Parathyroid adenoma (tissue), 2 donors: ENCODE data around the gene ROBO1.

Source experiments
- H2AFZ ChIP-seq: fragments of 300-600 bp; sonication (generic); one replicate; pipeline ENCODE4 v1.7.0; 2017; ENCODE audit warnings: antibody characterized with exemption, mild to moderate bottlenecking
- H3K27ac ChIP-seq: fragments of 300-600 bp; sonication (generic); one replicate; pipeline ENCODE4 v1.7.0; 2017
- H3K27me3 ChIP-seq: fragments of 300-600 bp; sonication (generic); one replicate; pipeline ENCODE4 v1.7.0; 2017; ENCODE audit warnings: low read length; ENCODE audit not compliant: control insufficient read depth, insufficient read depth
- H3K36me3 ChIP-seq: fragments of 300-600 bp; sonication (generic); one replicate; pipeline ENCODE4 v1.7.0; 2017; ENCODE audit warnings: low read length; ENCODE audit not compliant: control insufficient read depth, insufficient read depth
- H3K4me1 ChIP-seq: fragments of 300-600 bp; sonication (generic); one replicate; pipeline ENCODE4 v1.7.0; 2017; ENCODE audit warnings: control low read depth
- H3K4me2 ChIP-seq: fragments of 300-600 bp; sonication (generic); one replicate; pipeline ENCODE4 v1.7.0; 2017; ENCODE audit warnings: low read length
- H3K4me3 ChIP-seq: fragments of 300-600 bp; sonication (generic); one replicate; pipeline ENCODE4 v1.7.0; 2017; ENCODE audit warnings: low read depth, low read length
- H3K79me2 ChIP-seq: fragments of 300-600 bp; sonication (generic); one replicate; pipeline ENCODE4 v1.7.0; 2017; ENCODE audit warnings: control low read depth
- H3K9ac ChIP-seq: fragments of 300-600 bp; sonication (generic); one replicate; pipeline ENCODE4 v1.7.0; 2017; ENCODE audit warnings: mild to moderate bottlenecking
- H3K9me3 ChIP-seq: fragments of 300-600 bp; sonication (generic); one replicate; pipeline ENCODE4 v1.7.0; 2017; ENCODE audit warnings: low read length; ENCODE audit not compliant: control insufficient read depth
- CTCF ChIP-seq: fragments of 300-600 bp; sonication (generic); IDR thresholded peaks from one replicate; pipeline ENCODE4 v1.7.0; 2017; ENCODE audit warnings: antibody characterized with exemption, mild to moderate bottlenecking
- donor health status: primary hyperparathyroidism.

ROBO1 gene

GRCh38 chr3:78708565-78709073, 1059.2 kb downstream of the ROBO1 start:
- Histone ChIP-seq H3K4me3 (no peak overlapping the region), H3K27ac (no peak overlapping the region), H3K79me2 (no peaks in the 10 kb centered on the region), H3K27me3 (no peaks in the 10 kb centered on the region), H3K36me3 (no peaks in the 10 kb centered on the region), H3K9ac (no peak overlapping the region), H2AFZ (no peak overlapping the region), H3K4me1 (no peaks in the 10 kb centered on the region), H3K4me2 (no peak overlapping the region), H3K9me3 (no peaks in the 10 kb centered on the region)
- TF ChIP-seq CTCF = no peak

GRCh38 chr3:78707609-78708008, 1060.2 kb downstream of the ROBO1 start:
- H3K9me3 ChIP-seq = no peaks in the 10 kb centered on the region
- no peak overlapping the region for H2AFZ ChIP-seq
- H3K27ac ChIP-seq = no peak overlapping the region
- H3K4me2 ChIP-seq = no peak overlapping the region
- no peak overlapping the region for H3K4me3 ChIP-seq
- H3K4me1 ChIP-seq = no peaks in the 10 kb centered on the region
- no peak for TF ChIP-seq CTCF
- no peaks in the 10 kb centered on the region for H3K79me2 ChIP-seq
- no peak overlapping the region for H3K9ac ChIP-seq
- no peaks in the 10 kb centered on the region for H3K27me3 ChIP-seq
- no peaks in the 10 kb centered on the region for H3K36me3 ChIP-seq

GRCh38 chr3:78706906-78707523, 1060.8 kb downstream of the ROBO1 start:
- Histone ChIP-seq H2AFZ (no peak overlapping the region), H3K4me1 (no peaks in the 10 kb centered on the region), H3K9me3 (no peaks in the 10 kb centered on the region), H3K79me2 (no peaks in the 10 kb centered on the region), H3K27ac (no peak overlapping the region), H3K36me3 (no peaks in the 10 kb centered on the region), H3K4me3 (no peak overlapping the region), H3K9ac (no peak overlapping the region), H3K4me2 (no peak overlapping the region), H3K27me3 (no peaks in the 10 kb centered on the region)
- no peak for TF ChIP-seq CTCF

- Histone ChIP-seq H3K79me2 (no peaks in the 10 kb centered on the region), H3K36me3 (no peaks in the 10 kb centered on the region), H3K9me3 (no peaks in the 10 kb centered on the region), H3K4me1 (no peaks in the 10 kb centered on the region), H3K27me3 (no peaks in the 10 kb centered on the region), H2AFZ (no peak overlapping the region), H3K4me2 (no peak overlapping the region), H3K9ac (no peak overlapping the region), H3K27ac (no peak overlapping the region), H3K4me3 (no peak overlapping the region)
- TF ChIP-seq CTCF = no peak
Observed at GRCh38 chr3:78703944-78704343, 1063.9 kb downstream of the ROBO1 start.

- no peak for TF ChIP-seq CTCF
- Histone ChIP-seq H3K9ac (no peak overlapping the region), H2AFZ (no peak overlapping the region), H3K27ac (no peak overlapping the region), H3K4me2 (no peak overlapping the region), H3K36me3 (no peaks in the 10 kb centered on the region), H3K79me2 (no peaks in the 10 kb centered on the region), H3K27me3 (no peaks in the 10 kb centered on the region), H3K9me3 (no peaks in the 10 kb centered on the region), H3K4me1 (no peaks in the 10 kb centered on the region), H3K4me3 (no peak overlapping the region)
Observed at GRCh38 chr3:78701537-78701936, 1066.3 kb downstream of the ROBO1 start.
